HG02763 (cell line): ENCODE measurements around the gene KLHDC1.
"Not testable (repeated sequence)": the region's sequence is repeated elsewhere in the genome, so short reads cannot be mapped to it uniquely, and the experiment has no call there.

Experiments
- ATAC-seq: cut with Tn5 transposase; IDR thresholded peaks from one replicate; pipeline ENCODE4 v1.9.1; 2021; ENCODE audit warnings: mild to moderate bottlenecking, moderate library complexity; ENCODE audit not compliant: unreplicated experiment

Gene KLHDC1

GRCh38 chr14:49721733-49722435 is 29.0 kb downstream of the KLHDC1 start:
- ATAC-seq, result not testable (repeated sequence)

GRCh38 chr14:49727171-49727570 is 34.3 kb downstream of the KLHDC1 start:
- ATAC-seq, result no peak

DNA sequence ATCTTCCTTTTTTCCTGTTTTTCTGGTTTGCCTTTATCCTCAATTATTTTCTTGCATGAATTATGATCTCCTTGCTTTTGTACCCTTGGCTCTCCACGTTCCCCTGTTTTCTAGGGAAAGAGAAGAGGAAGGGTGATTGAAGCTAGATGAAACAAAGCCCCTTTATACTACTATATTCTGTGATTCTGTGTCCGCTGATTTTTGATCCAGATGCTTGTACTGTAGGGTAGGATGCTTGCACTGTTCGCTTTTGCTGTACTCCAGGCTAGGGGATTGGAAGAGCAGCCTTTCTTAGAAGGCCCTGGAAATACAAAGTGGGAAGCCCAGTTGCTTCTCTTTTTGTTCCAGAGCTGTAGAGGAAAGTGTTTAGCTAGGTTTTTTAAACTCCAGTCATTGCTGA is 40.0 kb downstream of the KLHDC1 start:
- ATAC-seq, result no peak

DNA sequence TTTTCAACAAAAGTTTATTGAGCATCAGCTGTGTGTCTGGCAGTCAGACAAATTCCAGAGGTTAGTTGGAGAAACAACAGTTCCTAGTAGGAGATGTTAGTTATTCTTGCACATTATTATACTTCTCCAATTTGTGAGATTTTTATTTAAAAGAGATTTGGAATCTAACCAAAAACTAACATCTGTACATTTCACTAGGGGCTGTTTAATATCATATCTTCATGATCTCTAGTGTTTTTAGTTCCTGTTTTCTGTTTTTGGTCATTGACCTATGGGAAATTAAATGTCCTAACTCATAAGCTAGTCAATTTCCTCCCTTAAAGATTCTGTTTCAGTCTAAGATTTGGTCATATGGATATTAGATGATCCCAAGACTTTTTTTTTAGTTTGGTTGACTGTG is 40.9 kb downstream of the KLHDC1 start:
- no peak for ATAC-seq

- ATAC-seq, result not testable (repeated sequence)
Observed at GRCh38 chr14:49735669-49736068, 42.7 kb downstream of the KLHDC1 start.

- ATAC-seq, result no peak
Observed at GRCh38 chr14:49745191-49745590, 52.3 kb downstream of the KLHDC1 start.

DNA sequence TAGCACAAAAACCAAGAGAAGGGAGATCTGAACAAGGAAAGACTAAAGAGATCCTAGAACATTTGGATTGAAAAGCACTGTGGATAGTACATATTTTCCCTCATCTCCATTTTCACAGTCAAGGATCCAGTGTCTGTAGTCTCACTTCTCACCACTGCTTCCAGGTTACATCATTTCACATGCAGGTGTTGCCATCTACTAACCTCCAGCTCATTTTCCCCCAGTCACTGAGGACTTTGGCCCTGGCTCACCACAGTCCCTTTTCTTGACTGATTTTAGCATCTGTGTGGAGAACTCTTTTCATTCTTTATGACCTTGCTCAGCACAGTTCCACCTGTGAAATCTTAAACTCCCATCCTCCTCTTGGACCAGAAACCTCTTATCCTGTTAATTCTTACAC is 53.6 kb downstream of the KLHDC1 start:
- not testable (repeated sequence) for ATAC-seq

- no peak for ATAC-seq
Observed at GRCh38 chr14:49754570-49755097, 61.7 kb downstream of the KLHDC1 start.

GRCh38 chr14:49755378-49755777 is 62.5 kb downstream of the KLHDC1 start:
- ATAC-seq, result no peak

DNA sequence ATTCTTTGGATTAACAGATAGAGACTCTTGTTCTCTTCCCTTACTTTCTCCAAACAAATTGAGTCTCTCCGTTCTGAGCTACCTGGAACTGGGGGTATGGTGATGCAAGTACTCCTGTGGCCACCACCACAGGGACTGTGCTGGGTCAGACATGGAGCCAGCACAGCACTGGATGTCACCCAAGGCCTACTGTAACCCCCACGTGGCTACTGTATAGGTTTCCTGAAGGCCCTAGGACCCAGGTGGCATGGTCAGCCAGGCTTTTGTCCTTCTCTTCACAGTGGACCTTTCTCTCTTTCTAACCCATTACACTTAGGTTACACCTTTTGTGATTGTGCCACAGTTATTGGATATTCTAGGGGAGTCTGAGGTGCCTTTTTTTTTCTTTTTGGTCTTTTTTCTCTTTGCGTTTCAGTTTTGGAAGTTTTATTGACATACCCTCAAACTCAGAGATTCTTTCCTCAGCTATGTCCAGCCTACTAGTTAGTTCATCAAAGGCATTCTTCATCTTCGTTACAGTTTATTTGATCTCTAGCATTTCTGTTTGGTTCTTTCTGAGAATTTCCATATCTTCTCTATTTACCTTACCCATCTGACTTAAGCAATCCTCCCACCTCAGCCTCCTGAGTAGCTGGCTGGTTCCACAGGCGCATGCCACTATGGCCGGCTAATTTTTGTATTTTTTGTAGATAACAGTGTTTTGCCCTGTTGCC is 69.1 kb downstream of the KLHDC1 start:
- ATAC-seq, result no peak

GRCh38 chr14:49766839-49767238 is 73.9 kb downstream of the KLHDC1 start:
- ATAC-seq, result no peak

DNA sequence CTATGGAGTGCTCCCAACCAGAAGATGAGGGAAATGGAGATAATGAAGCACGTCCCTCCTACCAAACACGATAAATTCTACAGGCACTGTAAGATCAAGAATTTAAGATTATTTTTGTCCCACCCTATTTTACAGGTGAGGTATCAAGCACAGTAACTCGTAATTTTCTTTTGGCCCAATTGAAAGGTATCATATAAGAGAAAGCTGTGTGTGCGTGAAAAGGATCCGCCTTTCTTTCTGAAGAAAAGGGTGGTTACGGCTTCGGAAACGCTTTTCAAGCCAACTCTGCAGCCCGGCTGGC is 74.3 kb downstream of the KLHDC1 start:
- ATAC-seq, result no peak

- ATAC-seq, result peak; percentile 94
Observed at GRCh38 chr14:49767571-49768300, 74.8 kb downstream of the KLHDC1 start, which contains the start of gene KLHDC2. Gene KLHDC2, plus strand, starts transcription at chr14:49768153. Its CDS starts 316 bp downstream, at chr14:49768469.

- ATAC-seq, result peak; percentile 20
Observed at GRCh38 chr14:49768301-49769121, 75.6 kb downstream of the KLHDC1 start.

GRCh38 chr14:49769171-49769570 is 76.3 kb downstream of the KLHDC1 start:
- ATAC-seq, result no peak

- ATAC-seq, result no peak
Observed at GRCh38 chr14:49769581-49770211, 76.8 kb downstream of the KLHDC1 start.

GRCh38 chr14:49770212-49770817 is 77.4 kb downstream of the KLHDC1 start:
- ATAC-seq, result no peak

DNA sequence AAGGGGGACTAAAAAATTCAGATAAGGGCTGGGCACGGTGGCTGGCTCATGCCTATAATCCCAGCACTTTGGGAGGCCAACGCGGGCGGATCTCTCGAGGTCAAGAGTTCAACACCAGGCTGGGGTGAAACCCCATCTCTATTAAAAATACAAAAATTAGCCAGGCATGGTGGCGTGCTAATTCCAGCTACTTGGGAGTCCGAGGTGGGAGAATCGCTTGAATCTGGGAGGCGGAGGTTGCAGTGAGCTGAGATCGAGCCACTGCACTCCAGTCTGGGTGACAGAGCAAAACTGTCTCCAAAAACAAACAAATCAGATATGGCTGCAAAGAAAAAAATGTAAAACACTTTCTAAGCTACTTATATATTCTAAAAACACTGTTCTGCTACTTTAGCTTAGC is 78.8 kb downstream of the KLHDC1 start:
- ATAC-seq, result not testable (repeated sequence)

DNA sequence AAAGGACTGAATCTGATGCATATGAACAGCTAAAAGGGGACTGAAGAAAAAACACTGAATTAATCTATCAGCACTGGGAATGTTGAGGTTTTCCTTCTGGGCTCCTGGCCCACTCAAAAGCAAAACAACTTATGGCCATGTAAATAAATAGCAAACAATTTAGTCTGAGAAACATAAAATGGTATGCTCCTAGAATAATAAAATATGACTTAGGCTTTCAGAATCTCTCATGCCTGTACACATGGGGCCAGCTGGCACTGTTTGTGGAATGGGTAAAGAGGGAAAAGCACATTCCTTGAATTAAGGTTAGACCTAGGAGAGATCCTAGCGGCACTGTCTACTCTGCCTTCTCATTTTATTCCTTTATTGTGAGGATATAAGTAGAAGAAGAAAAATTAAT is 81.2 kb downstream of the KLHDC1 start:
- no peak for ATAC-seq

DNA sequence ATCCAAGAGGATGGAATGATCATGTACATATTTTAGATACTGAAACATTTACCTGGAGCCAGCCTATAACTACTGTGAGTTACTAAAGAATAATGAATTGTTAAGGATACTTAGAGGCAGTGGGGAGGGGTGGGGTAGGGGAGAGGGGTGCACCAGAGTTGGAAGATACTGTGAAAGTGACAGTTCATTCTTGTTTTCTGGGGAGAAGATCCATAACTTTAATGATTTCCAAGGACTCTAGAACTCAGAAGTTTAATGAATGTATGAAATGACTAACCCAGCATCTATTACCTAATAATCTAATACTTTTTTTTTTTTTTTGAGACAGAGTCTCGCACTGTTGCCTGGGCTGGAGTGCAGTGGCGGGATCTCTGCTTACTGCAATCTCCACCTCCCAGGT is 85.5 kb downstream of the KLHDC1 start:
- ATAC-seq, result no peak
